T-cell (primary cell): ENCODE results near the gene WDR45. TPM values are rescaled to one million over a fixed set of nuclear protein-coding genes. Genes with fewer than 3 reads are reported as not detected.
A peak's percentile ranks its signal among the peaks of the same experiment; 100 is the strongest.

Source experiments
- ATAC-seq, 4 experiments: fragments of 200-7000 bp in 3 of 4; fragments of 150-1000 bp in 1 of 4; cut with Tn5 transposase; replicated peaks in 1 of 4; 1 replicate in 3 of 4; 2 replicates in 1 of 4; pipeline ENCODE4 v1.10.0; 2021; ENCODE audit warnings: moderate library complexity in 3 of 4, mild to moderate bottlenecking in 2 of 4, moderate number of reproducible peaks in 1 of 4
- CTCF ChIA-PET, 2 donors: fragments of 300-600 bp; sonication (Branson Sonifier 250); formaldehyde crosslinking; loops; one replicate each; lab custom pipeline; 2022; ENCODE audit warnings: antibody characterized with exemption in 2 of 2; lab: Charles Lee
- POLR2A ChIA-PET, 2 donors: fragments of 300-600 bp; sonication (Branson Sonifier 250); formaldehyde crosslinking; loops; one replicate each; lab custom pipeline; 2022; ENCODE audit warnings: antibody characterized with exemption in 2 of 2; lab: Charles Lee
- DNase-seq, 35 experiments: peaks; one replicate each; pipeline versions ENCODE4 v3.0.0 to v3.0.0-alpha.2; 2013 to 2023
- H3K27ac ChIP-seq: one replicate; pipeline ENCODE4 v1.5.1; 2013; ENCODE audit warnings: low read length
- H3K27me3 ChIP-seq, 2 experiments: replicated peaks in 1 of 2; 1 replicate in 1 of 2; 2 replicates in 1 of 2; pipeline versions ENCODE4 v1.6.1 to v1.7.0; 2013; ENCODE audit warnings: low read length in 1 of 2, mixed read lengths in 1 of 2; ENCODE audit not compliant: control insufficient read depth in 2 of 2, insufficient read depth in 2 of 2; ENCODE audit errors: extremely low read depth in 1 of 2
- H3K36me3 ChIP-seq, 2 donors: 1 replicate in 1 of 2; 2 replicates in 1 of 2; pipeline versions ENCODE4 v1.6.1 to v1.7.0; 2013; ENCODE audit warnings: low read length in 1 of 2; ENCODE audit not compliant: control insufficient read depth in 2 of 2, insufficient read depth in 1 of 2; ENCODE audit errors: extremely low read depth in 1 of 2
- H3K4me1 ChIP-seq, 2 experiments: 1 replicate in 1 of 2; 2 replicates in 1 of 2; pipeline versions ENCODE4 v1.6.1 to v1.7.0; 2013; ENCODE audit warnings: low read length in 2 of 2, mixed read lengths in 1 of 2; ENCODE audit not compliant: insufficient read depth in 2 of 2, control insufficient read depth in 1 of 2; ENCODE audit errors: extremely low read depth in 1 of 2
- H3K4me3 ChIP-seq, 2 donors: 1 replicate in 1 of 2; 2 replicates in 1 of 2; pipeline versions ENCODE4 v1.5.1 to v1.7.0; 2013; ENCODE audit warnings: mild to moderate bottlenecking in 2 of 2, low read length in 1 of 2, moderate library complexity in 1 of 2; ENCODE audit not compliant: control insufficient read depth in 1 of 2; ENCODE audit errors: extremely low read depth in 1 of 2
- H3K9me3 ChIP-seq: 2 replicates; pipeline ENCODE4 v1.7.0; 2013
- H3K27ac Mint-ChIP-seq, 2 donors: one replicate each; pipeline ENCODE4 v1.8.0; 2020 to 2021; ENCODE audit warnings: mild to moderate bottlenecking in 2 of 2, mixed read lengths in 2 of 2
- H3K27me3 Mint-ChIP-seq, 2 donors: one replicate each; pipeline ENCODE4 v1.8.0; 2021 to 2022; ENCODE audit warnings: mixed read lengths in 2 of 2
- H3K36me3 Mint-ChIP-seq: one replicate; pipeline ENCODE4 v1.8.0; 2021; ENCODE audit warnings: mixed read lengths
- H3K4me1 Mint-ChIP-seq, 3 donors: one replicate each; pipeline ENCODE4 v1.8.0; 2020 to 2022; ENCODE audit warnings: mixed read lengths in 3 of 3, mild to moderate bottlenecking in 1 of 3
- H3K4me3 Mint-ChIP-seq, 3 donors: one replicate each; pipeline ENCODE4 v1.8.0; 2020 to 2022; ENCODE audit warnings: mild to moderate bottlenecking in 3 of 3, mixed read lengths in 3 of 3, moderate library complexity in 3 of 3
- H3K9me3 Mint-ChIP-seq, 3 donors: one replicate each; pipeline ENCODE4 v1.8.0; 2020 to 2022; ENCODE audit warnings: mixed read lengths in 3 of 3
- WGBS: methylation state at CpG from one replicate; pipeline ENCODE4 v1.1.5; 2013; ENCODE audit warnings: missing lambda C conversion rate; ENCODE audit not compliant: insufficient coverage; 5-methylcytosine and 5-hydroxymethylcytosine counted together
- total RNA-seq, 35 experiments: library from RNA in 6 of 35; stranded (reverse) in 6 of 35; fragments of 120-200 nt in 1 of 35; gene quantifications; one replicate each; pipeline versions ENCODE4 v1.2.1 to v1.2.4 and lab custom pipeline; 2013 to 2026

The WDR45 gene
- total RNA-seq, 5 donors from 2014 or later (not counting 1 experiment from before 2014, with no cell fraction given) = 66.2 to 134 (median 112) TPM

GRCh38 chrX:49059201-49059600, 20.5 kb downstream of the WDR45 start:
- peaks cover 13 to 17% (median 13%) of the 10 kb centered on the region in 3 donors for H3K4me1 Mint-ChIP-seq
- no CpG with 5 or more reads among the region's 6 CpGs for WGBS

GRCh38 chrX:49058794-49059193, 20.9 kb downstream of the WDR45 start, which contains the start of gene CCDC120:
Gene CCDC120, plus strand, starts transcription at chrX:49058999. Its CDS starts 3,043 bp downstream, at chrX:49062042.
- H3K27ac ChIP-seq = no peak within 1 kb of the TSS
- Mint-ChIP-seq H3K36me3 (no peaks in the 10 kb centered on the region), H3K27me3 (peaks cover 0 to 3% of the 10 kb centered on the region in 2 donors), H3K9me3 (no peaks in the 10 kb centered on the region), H3K4me1 (peaks cover 17 to 21% (median 17%) of the 10 kb centered on the region in 3 donors), H3K4me3 (no peak within 1 kb of the TSS), H3K27ac (peak within 1 kb of the TSS in 1 of 2 donors; percentile 39)
- ChIA-PET POLR2A (interaction anchor here in 1 of 2 donors (0.6 kb wide), 1 partner anchor 43 kb away, joined by 7 read pairs; no protein-coding TSS in a partner anchor), CTCF (interaction anchor here in 1 of 2 donors (0.6 kb wide), 1 partner anchor 1035 kb away, joined by 3 read pairs; no protein-coding TSS in a partner anchor)
- DNase-seq (no peak), ATAC-seq (no peak)
- no peaks in the 10 kb centered on the region for H3K27me3 ChIP-seq
- peaks cover 0 to 2% of the 10 kb centered on the region in 2 donors for H3K36me3 ChIP-seq
- no peaks in the 10 kb centered on the region for H3K9me3 ChIP-seq
- peaks cover 0 to 12% of the 10 kb centered on the region in 2 experiments for H3K4me1 ChIP-seq
- no peak within 1 kb of the TSS for H3K4me3 ChIP-seq
- 100% methylated on average over 2 of the region's 5 CpGs for WGBS

More at GRCh38 chrX:49059201-49059600, 20.5 kb downstream of the WDR45 start:
- Histone ChIP-seq H3K27ac (no peak overlapping the region), H3K4me3 (no peak overlapping the region), H3K27me3 (no peaks in the 10 kb centered on the region), H3K9me3 (no peaks in the 10 kb centered on the region), H3K36me3 (peaks cover 0 to 2% of the 10 kb centered on the region in 2 donors), H3K4me1 (peaks cover 0 to 8% of the 10 kb centered on the region in 2 experiments)
- peaks cover 0 to 3% of the 10 kb centered on the region in 2 donors for H3K27me3 Mint-ChIP-seq
- no peak overlapping the region for H3K27ac Mint-ChIP-seq
- DNase-seq (no peak), ATAC-seq (no peak)
- H3K4me3 Mint-ChIP-seq = no peak overlapping the region
- ChIA-PET CTCF (interaction anchor here in 1 of 2 donors (0.6 kb wide), 1 partner anchor 1035 kb away, joined by 3 read pairs; no protein-coding TSS in a partner anchor), POLR2A (interaction anchor here in 1 of 2 donors (0.6 kb wide), 1 partner anchor 44 kb away, joined by 7 read pairs; no protein-coding TSS in a partner anchor)
- no peaks in the 10 kb centered on the region for H3K9me3 Mint-ChIP-seq
- H3K36me3 Mint-ChIP-seq = no peaks in the 10 kb centered on the region

GRCh38 chrX:49054073-49054762, 25.5 kb downstream of the WDR45 start:
- Histone ChIP-seq H3K27me3 (no peaks in the 10 kb centered on the region), H3K4me3 (peak overlapping the region; percentile 39 to 52), H3K4me1 (peaks cover 0 to 20% of the 10 kb centered on the region in 2 experiments), H3K36me3 (no peaks in the 10 kb centered on the region), H3K27ac (peak overlapping the region; percentile 84), H3K9me3 (no peaks in the 10 kb centered on the region)
- Mint-ChIP-seq H3K27ac (peak overlapping the region; percentile 88 to 91), H3K36me3 (no peaks in the 10 kb centered on the region), H3K4me1 (peaks cover 22 to 31% (median 28%) of the 10 kb centered on the region in 3 donors), H3K9me3 (no peaks in the 10 kb centered on the region), H3K4me3 (peak overlapping the region; percentile 74 to 80 (median 75)), H3K27me3 (peaks cover 0 to 12% of the 10 kb centered on the region in 2 donors)
- ChIA-PET CTCF (no interaction called here), POLR2A (no interaction called here)
- no peak for ATAC-seq
- whole genome bisulfite sequencing = 86% methylated on average over 3 of the region's 5 CpGs
- DNase-seq = no peak

- H3K4me1 Mint-ChIP-seq = peaks cover 22 to 31% (median 28%) of the 10 kb centered on the region in 3 donors
- POLR2A ChIA-PET = no interaction called here
Measured at GRCh38 chrX:49053223-49054072, 26.2 kb downstream of the WDR45 start.

GRCh38 chrX:49043987-49044281, 35.8 kb downstream of the WDR45 start:
- Histone ChIP-seq H3K9me3 (no peaks in the 10 kb centered on the region), H3K4me3 (peak overlapping the region in 1 of 2 donors; percentile 35), H3K27ac (peak overlapping the region; percentile 84), H3K4me1 (peaks cover 2 to 34% of the 10 kb centered on the region in 2 experiments), H3K27me3 (no peaks in the 10 kb centered on the region), H3K36me3 (peaks cover 0 to 1% of the 10 kb centered on the region in 2 donors)
- Mint-ChIP-seq H3K9me3 (no peaks in the 10 kb centered on the region), H3K27me3 (no peaks in the 10 kb centered on the region), H3K36me3 (peaks cover 3% of the 10 kb centered on the region), H3K4me3 (peak overlapping the region; percentile 80 to 89 (median 84)), H3K4me1 (peaks cover 29 to 40% (median 37%) of the 10 kb centered on the region in 3 donors), H3K27ac (peak overlapping the region; percentile 89 to 91)
- ATAC-seq (no peak), DNase-seq (no peak)
- ChIA-PET CTCF (interaction anchor here in 1 of 2 donors (0.6 to 1.1 kb wide), 3 partner anchors 37 to 71 kb away, joined by 3 to 4 read pairs (median 3); partner anchors contain the start of gene GRIPAP1), POLR2A (interaction anchor here in 1 of 2 donors (0.9 to 1.4 kb wide), 2 partner anchors 42 to 85 kb away, joined by 3 to 4 read pairs; partner anchors contain the start of gene GRIPAP1)
- 0% methylated on average over 3 of the region's 13 CpGs for WGBS

More at GRCh38 chrX:49053223-49054072, 26.2 kb downstream of the WDR45 start:
- CTCF ChIA-PET = no interaction called here
- H3K4me3 ChIP-seq = peak overlapping the region; percentile 39 to 52
- peaks cover 0 to 12% of the 10 kb centered on the region in 2 donors for H3K27me3 Mint-ChIP-seq
- H3K9me3 ChIP-seq = no peaks in the 10 kb centered on the region
- H3K36me3 ChIP-seq = no peaks in the 10 kb centered on the region
- no peaks in the 10 kb centered on the region for H3K27me3 ChIP-seq
- H3K4me1 ChIP-seq = peaks cover 0 to 20% of the 10 kb centered on the region in 2 experiments
- no peaks in the 10 kb centered on the region for H3K36me3 Mint-ChIP-seq
- peak overlapping the region; percentile 74 to 83 (median 75) for H3K4me3 Mint-ChIP-seq
- WGBS = 1% methylated on average over 9 of the region's 79 CpGs
- ATAC-seq (peak; percentile 79 to 84 (median 83)), DNase-seq (peak in 34 of 35 experiments; percentile 15 to 71 (median 50))
- peak overlapping the region; percentile 91 to 92 for H3K27ac Mint-ChIP-seq
- peak overlapping the region; percentile 84 for H3K27ac ChIP-seq
- no peaks in the 10 kb centered on the region for H3K9me3 Mint-ChIP-seq
